ENCODE data around the gene TSPAN5.

GRCh38 chr4:98620087-98620784 lies 38.2 kb downstream of the TSPAN5 start:
- TF ChIP-seq, protein P1, sequence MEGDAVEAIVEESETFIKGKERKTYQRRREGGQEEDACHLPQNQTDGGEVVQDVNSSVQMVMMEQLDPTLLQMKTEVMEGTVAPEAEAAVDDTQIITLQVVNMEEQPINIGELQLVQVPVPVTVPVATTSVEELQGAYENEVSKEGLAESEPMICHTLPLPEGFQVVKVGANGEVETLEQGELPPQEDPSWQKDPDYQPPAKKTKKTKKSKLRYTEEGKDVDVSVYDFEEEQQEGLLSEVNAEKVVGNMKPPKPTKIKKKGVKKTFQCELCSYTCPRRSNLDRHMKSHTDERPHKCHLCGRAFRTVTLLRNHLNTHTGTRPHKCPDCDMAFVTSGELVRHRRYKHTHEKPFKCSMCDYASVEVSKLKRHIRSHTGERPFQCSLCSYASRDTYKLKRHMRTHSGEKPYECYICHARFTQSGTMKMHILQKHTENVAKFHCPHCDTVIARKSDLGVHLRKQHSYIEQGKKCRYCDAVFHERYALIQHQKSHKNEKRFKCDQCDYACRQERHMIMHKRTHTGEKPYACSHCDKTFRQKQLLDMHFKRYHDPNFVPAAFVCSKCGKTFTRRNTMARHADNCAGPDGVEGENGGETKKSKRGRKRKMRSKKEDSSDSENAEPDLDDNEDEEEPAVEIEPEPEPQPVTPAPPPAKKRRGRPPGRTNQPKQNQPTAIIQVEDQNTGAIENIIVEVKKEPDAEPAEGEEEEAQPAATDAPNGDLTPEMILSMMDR (IDR thresholded peaks at IDR 0.05): no peak
- no peak for TF ChIP-seq POLR2A (IDR thresholded peaks at IDR 0.05)
